ENCODE results near the gene SIRT1.

DNA sequence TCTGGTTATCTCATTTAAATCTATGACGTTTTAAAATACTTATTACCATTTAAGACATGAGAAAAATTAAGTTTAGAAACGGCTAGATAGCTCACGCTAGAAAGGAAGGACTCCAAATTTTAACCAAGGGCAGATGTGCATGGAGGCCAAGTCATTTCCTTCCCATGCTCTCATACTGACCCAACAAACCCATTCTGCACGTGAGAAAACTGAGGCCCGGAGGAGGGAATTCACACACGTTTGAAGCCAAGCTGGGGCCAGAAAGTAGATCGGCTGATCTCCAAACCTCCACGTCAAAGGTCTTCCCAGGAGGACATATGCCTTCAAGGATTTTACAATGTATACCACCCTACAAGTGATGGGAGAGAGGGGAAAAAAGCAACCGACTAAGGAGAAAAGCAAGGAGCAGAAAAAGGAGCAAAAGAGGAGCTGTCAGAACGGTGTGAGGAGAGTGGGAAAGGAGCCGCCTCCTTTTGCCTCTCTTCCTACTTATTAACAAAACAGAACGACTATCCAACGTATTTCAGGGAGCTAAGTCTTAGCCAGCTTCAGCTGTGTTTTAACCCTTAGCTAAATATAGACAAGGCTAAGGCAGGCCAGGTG lies 645 bp upstream of the SIRT1 start:
- TF ChIP-seq, protein P1, sequence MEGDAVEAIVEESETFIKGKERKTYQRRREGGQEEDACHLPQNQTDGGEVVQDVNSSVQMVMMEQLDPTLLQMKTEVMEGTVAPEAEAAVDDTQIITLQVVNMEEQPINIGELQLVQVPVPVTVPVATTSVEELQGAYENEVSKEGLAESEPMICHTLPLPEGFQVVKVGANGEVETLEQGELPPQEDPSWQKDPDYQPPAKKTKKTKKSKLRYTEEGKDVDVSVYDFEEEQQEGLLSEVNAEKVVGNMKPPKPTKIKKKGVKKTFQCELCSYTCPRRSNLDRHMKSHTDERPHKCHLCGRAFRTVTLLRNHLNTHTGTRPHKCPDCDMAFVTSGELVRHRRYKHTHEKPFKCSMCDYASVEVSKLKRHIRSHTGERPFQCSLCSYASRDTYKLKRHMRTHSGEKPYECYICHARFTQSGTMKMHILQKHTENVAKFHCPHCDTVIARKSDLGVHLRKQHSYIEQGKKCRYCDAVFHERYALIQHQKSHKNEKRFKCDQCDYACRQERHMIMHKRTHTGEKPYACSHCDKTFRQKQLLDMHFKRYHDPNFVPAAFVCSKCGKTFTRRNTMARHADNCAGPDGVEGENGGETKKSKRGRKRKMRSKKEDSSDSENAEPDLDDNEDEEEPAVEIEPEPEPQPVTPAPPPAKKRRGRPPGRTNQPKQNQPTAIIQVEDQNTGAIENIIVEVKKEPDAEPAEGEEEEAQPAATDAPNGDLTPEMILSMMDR (conservative IDR thresholded peaks at IDR 0.05; ENCODE audit: low read length) = no peak
- no peak for TF ChIP-seq EZH2phosphoT487 (IDR thresholded peaks at IDR 0.05; ENCODE audit: borderline replicate concordance, low read depth, low read length)
